DND-41 (cell line): Measurements from ENCODE around the gene CCR7.
"Not testable (repeated sequence)": the region's sequence is repeated elsewhere in the genome, so short reads cannot be mapped to it uniquely, and the experiment has no call there.

Experiments used
- EZH2 ChIP-seq: IDR thresholded peaks from 3 replicates; pipeline ENCODE4 v1.6.1; 2012; ENCODE audit warnings: borderline replicate concordance, low read depth, mild to moderate bottlenecking, moderate library complexity, low read length, inconsistent platforms; ENCODE audit not compliant: severe bottlenecking
- TF ChIP-seq, protein P1 (sequence below): IDR thresholded peaks from 2 replicates; pipeline ENCODE4 v1.5.1; 2012; ENCODE audit warnings: borderline replicate concordance, low read length, moderate library complexity, mild to moderate bottlenecking; ENCODE audit not compliant: poor library complexity, severe bottlenecking; ENCODE audit errors: extremely low read depth

DNA sequence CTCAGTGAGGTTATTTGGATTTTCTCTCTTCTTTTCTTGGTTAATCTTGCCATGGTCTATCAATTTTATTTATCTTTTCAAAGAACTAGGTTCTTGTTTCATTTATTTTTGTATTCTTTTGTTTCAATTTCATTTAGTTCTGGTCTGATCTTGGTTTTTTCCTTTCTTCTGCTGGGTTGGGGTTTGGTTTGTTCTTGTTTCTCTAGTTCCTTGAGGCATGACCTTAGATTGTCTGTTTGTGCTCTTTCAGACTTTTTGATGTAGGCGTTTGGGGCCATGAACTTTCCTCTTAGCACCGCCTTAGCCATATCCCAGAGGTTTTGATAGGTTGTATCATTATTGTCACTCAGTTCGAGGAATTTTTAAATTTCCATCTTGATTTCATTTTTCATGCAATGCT, 21.0 kb upstream of the CCR7 start:
- TF ChIP-seq, protein P1, sequence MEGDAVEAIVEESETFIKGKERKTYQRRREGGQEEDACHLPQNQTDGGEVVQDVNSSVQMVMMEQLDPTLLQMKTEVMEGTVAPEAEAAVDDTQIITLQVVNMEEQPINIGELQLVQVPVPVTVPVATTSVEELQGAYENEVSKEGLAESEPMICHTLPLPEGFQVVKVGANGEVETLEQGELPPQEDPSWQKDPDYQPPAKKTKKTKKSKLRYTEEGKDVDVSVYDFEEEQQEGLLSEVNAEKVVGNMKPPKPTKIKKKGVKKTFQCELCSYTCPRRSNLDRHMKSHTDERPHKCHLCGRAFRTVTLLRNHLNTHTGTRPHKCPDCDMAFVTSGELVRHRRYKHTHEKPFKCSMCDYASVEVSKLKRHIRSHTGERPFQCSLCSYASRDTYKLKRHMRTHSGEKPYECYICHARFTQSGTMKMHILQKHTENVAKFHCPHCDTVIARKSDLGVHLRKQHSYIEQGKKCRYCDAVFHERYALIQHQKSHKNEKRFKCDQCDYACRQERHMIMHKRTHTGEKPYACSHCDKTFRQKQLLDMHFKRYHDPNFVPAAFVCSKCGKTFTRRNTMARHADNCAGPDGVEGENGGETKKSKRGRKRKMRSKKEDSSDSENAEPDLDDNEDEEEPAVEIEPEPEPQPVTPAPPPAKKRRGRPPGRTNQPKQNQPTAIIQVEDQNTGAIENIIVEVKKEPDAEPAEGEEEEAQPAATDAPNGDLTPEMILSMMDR: not testable (repeated sequence)
- TF ChIP-seq EZH2: not testable (repeated sequence)
